ENCODE data around the gene DLG2. TPM values are rescaled to one million over a fixed set of nuclear protein-coding genes. Genes with fewer than 3 reads are reported as not detected.

Gene DLG2
- total RNA-seq, 2 experiments from 2014 or later, result 2.0 to 2.1 TPM

GRCh38 chr11:84890676-84891075 lies 736.5 kb downstream of the DLG2 start:
- Mint-ChIP-seq H3K27ac (no peak overlapping the region), H3K4me3 (no peak overlapping the region), H3K9me3 (peaks cover 4% of the 10 kb centered on the region), H3K36me3 (ENCODE audit: low read depth) (no peaks in the 10 kb centered on the region), H3K4me1 (ENCODE audit: low read depth) (no peaks in the 10 kb centered on the region), H3K27me3 (no peaks in the 10 kb centered on the region)
- ChIA-PET CTCF (no interaction called here), POLR2A (no interaction called here)
- Histone ChIP-seq H3K9me3 (ENCODE audit: control insufficient read depth in 1 of 2, insufficient read depth in 1 of 2, low read length in 2 of 2) (peaks cover 0 to 3% of the 10 kb centered on the region in 2 experiments), H3K4me1 (ENCODE audit: insufficient read depth, low read length) (no peaks in the 10 kb centered on the region), H3K36me3 (ENCODE audit: insufficient read depth, low read length) (no peaks in the 10 kb centered on the region), H3K27me3 (ENCODE audit: control insufficient read depth in 1 of 2, insufficient read depth in 2 of 2, low read length in 2 of 2) (no peaks in the 10 kb centered on the region), H3K27ac (ENCODE audit: low read depth in 1 of 2, low read length in 2 of 2) (no peak overlapping the region), H3K4me3 (ENCODE audit: low read length) (no peak overlapping the region)
- ATAC-seq (ENCODE audit: poor library complexity) (no peak), DNase-seq (no peak)
- intact Hi-C loops (cut with DNase I, micrococcal nuclease), result no loop called here
- TF ChIP-seq, protein P1, sequence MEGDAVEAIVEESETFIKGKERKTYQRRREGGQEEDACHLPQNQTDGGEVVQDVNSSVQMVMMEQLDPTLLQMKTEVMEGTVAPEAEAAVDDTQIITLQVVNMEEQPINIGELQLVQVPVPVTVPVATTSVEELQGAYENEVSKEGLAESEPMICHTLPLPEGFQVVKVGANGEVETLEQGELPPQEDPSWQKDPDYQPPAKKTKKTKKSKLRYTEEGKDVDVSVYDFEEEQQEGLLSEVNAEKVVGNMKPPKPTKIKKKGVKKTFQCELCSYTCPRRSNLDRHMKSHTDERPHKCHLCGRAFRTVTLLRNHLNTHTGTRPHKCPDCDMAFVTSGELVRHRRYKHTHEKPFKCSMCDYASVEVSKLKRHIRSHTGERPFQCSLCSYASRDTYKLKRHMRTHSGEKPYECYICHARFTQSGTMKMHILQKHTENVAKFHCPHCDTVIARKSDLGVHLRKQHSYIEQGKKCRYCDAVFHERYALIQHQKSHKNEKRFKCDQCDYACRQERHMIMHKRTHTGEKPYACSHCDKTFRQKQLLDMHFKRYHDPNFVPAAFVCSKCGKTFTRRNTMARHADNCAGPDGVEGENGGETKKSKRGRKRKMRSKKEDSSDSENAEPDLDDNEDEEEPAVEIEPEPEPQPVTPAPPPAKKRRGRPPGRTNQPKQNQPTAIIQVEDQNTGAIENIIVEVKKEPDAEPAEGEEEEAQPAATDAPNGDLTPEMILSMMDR (IDR thresholded peaks at IDR 0.05), result no peak

DNA sequence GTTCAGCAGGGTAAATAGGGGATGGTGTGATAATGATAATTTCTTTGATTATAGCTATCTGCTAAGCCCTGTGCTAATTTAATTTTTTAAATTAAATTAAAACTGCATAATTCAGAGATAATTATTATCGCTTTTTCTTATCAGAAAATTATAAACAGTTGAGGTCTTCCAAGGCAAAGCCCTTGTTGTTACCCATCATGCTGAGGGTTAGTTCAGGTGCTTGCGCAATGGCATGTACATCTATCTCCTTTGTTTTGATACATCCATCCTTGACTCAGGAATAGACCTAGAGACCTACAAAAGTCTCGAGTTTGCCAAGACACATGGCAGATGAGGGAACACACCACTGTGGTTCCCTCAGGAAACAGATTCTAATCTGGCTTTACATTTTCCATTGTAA lies 737.6 kb downstream of the DLG2 start:
- no peak overlapping the region for H3K27ac Mint-ChIP-seq
- H3K36me3 Mint-ChIP-seq (ENCODE audit: low read depth), result no peaks in the 10 kb centered on the region
- CTCF ChIA-PET, result no interaction called here
- H3K27me3 Mint-ChIP-seq, result no peaks in the 10 kb centered on the region
- H3K4me3 ChIP-seq (ENCODE audit: low read length), result no peak overlapping the region
- POLR2A ChIA-PET, result no interaction called here
- peaks cover 4% of the 10 kb centered on the region for H3K9me3 Mint-ChIP-seq
- H3K36me3 ChIP-seq (ENCODE audit: insufficient read depth, low read length), result no peaks in the 10 kb centered on the region
- ATAC-seq (ENCODE audit: poor library complexity) (no peak), DNase-seq (no peak)
- no peaks in the 10 kb centered on the region for H3K4me1 ChIP-seq (ENCODE audit: insufficient read depth, low read length)
- no peaks in the 10 kb centered on the region for H3K4me1 Mint-ChIP-seq (ENCODE audit: low read depth)
- intact Hi-C loops (cut with DNase I, micrococcal nuclease), result no loop called here
- TF ChIP-seq, protein P1 (IDR thresholded peaks at IDR 0.05), result no peak
- no peaks in the 10 kb centered on the region for H3K27me3 ChIP-seq (ENCODE audit: control insufficient read depth in 1 of 2, insufficient read depth in 2 of 2, low read length in 2 of 2)
- H3K9me3 ChIP-seq (ENCODE audit: control insufficient read depth in 1 of 2, insufficient read depth in 1 of 2, low read length in 2 of 2), result peaks cover 0 to 3% of the 10 kb centered on the region in 2 experiments
- H3K4me3 Mint-ChIP-seq, result no peak overlapping the region
- no peak overlapping the region for H3K27ac ChIP-seq (ENCODE audit: low read depth in 1 of 2, low read length in 2 of 2)

DNA sequence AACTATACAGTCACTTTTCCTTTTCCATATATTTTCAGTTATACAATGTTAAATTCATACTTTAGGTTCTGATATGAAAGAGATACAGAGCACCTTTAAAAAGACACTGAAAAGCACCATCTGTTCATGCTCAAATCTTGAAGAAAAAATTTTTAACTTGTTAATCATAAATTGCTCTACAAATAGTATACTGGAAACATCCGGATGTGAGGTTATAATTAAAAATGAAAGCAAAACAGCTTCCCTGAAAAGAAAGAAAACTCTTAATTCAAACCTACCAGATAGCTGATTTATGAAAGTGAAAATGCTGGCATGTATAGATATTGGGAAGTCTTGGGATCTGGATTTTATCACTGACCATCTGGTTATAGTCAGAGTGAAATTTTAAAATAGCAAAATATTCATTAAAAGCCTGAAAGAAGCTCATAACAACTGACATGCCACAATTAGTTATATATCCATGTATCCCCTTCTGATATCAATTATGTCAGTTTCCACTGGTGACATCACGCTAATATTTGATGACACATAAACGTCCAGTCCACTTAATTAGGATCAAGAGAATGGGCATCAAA lies 740.0 kb downstream of the DLG2 start:
- Histone ChIP-seq H3K9me3 (ENCODE audit: control insufficient read depth in 1 of 2, insufficient read depth in 1 of 2, low read length in 2 of 2) (peaks cover 3 to 4% of the 10 kb centered on the region in 2 experiments), H3K27me3 (ENCODE audit: control insufficient read depth in 1 of 2, insufficient read depth in 2 of 2, low read length in 2 of 2) (no peaks in the 10 kb centered on the region), H3K4me3 (ENCODE audit: low read length) (no peak overlapping the region), H3K36me3 (ENCODE audit: insufficient read depth, low read length) (no peaks in the 10 kb centered on the region), H3K27ac (ENCODE audit: low read depth in 1 of 2, low read length in 2 of 2) (no peak overlapping the region), H3K4me1 (ENCODE audit: insufficient read depth, low read length) (no peaks in the 10 kb centered on the region)
- no peaks in the 10 kb centered on the region for H3K4me1 Mint-ChIP-seq (ENCODE audit: low read depth)
- no peak for DNase-seq
- TF ChIP-seq, protein P1 (IDR thresholded peaks at IDR 0.05), result no peak
- ChIA-PET POLR2A (no interaction called here), CTCF (no interaction called here)
- no peak for ATAC-seq (ENCODE audit: poor library complexity)
- H3K27me3 Mint-ChIP-seq, result no peaks in the 10 kb centered on the region
- intact Hi-C loops (cut with DNase I, micrococcal nuclease), result no loop called here
- H3K9me3 Mint-ChIP-seq, result peaks cover 2% of the 10 kb centered on the region
- H3K4me3 Mint-ChIP-seq, result no peak overlapping the region
- H3K36me3 Mint-ChIP-seq (ENCODE audit: low read depth), result no peaks in the 10 kb centered on the region
- no peak overlapping the region for H3K27ac Mint-ChIP-seq
